ENCODE results near the gene ARHGAP11A.

The ARHGAP11A gene

GRCh38 chr15:32679298-32679690, 64.0 kb downstream of the ARHGAP11A start:
- ChIA-PET CTCF (interaction anchor here (2.2 kb wide), 1 partner anchor 16 kb away, joined by 7 read pairs; no protein-coding TSS in a partner anchor), POLR2A (no interaction called here)
- TF ChIP-seq CTCF (IDR thresholded peaks at IDR 0.05; ENCODE audit: control extremely low read depth, extremely low read depth, low read depth, missing control alignments), result no peak
- DNase-seq (ENCODE audit: extremely low spot score), result no peak

- ChIA-PET CTCF (interaction anchor here (0.8 to 1.5 kb wide), 3 partner anchors 11 to 20 kb away, joined by 3 to 4 read pairs (median 4); no protein-coding TSS in a partner anchor), POLR2A (no interaction called here)
- TF ChIP-seq CTCF (IDR thresholded peaks at IDR 0.05; ENCODE audit: control extremely low read depth, extremely low read depth, low read depth, missing control alignments), result no peak
- no peak for DNase-seq (ENCODE audit: extremely low spot score)
Measured at GRCh38 chr15:32682569-32682968, 67.3 kb downstream of the ARHGAP11A start.

- DNase-seq (ENCODE audit: extremely low spot score), result no peak
- CTCF ChIA-PET, result interaction anchor here (0.8 to 1.5 kb wide), 4 partner anchors 12 to 21 kb away, joined by 3 to 4 read pairs (median 4); no protein-coding TSS in a partner anchor
Measured at GRCh38 chr15:32682977-32683630, 67.8 kb downstream of the ARHGAP11A start.

DNA sequence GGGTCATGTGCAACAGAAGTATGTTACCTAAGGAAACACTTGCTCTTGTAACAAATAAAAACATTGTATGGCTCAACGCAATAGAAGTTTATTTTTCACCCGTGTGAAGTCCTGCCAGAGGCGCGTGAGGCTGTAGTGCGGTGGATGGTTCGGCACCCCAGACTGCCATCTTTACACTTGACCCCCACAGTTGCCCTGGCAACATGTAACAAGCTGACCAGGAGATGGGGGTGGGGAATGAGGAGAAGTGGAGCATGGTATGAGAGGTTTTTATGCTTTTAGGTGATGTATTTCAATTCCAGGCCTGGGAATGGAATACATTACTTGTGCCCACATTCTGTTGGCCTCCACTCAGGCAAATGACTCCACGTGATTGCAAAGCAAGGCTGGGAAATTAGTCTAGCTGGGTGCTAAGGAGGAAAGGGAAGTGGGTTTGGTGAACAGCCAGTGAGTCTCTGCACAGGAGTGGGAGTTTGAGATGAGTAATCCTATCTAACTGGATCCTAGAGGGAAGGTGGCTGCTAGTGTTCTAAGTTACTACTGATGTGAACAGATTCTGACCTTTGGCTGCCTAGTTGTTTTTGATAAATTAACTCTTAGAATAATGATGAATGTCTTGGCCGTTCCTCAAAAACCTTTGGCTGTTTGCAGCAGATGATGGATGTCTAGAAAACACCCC, 68.7 kb downstream of the ARHGAP11A start:
- ChIA-PET POLR2A (no interaction called here), CTCF (interaction anchor here (1.4 to 1.5 kb wide), 2 partner anchors 13 to 22 kb away, joined by 3 read pairs; no protein-coding TSS in a partner anchor)
- no peak for TF ChIP-seq CTCF (IDR thresholded peaks at IDR 0.05; ENCODE audit: control extremely low read depth, extremely low read depth, low read depth, missing control alignments)
- DNase-seq (ENCODE audit: extremely low spot score), result no peak

More at GRCh38 chr15:32682977-32683630, 67.8 kb downstream of the ARHGAP11A start:
- TF ChIP-seq CTCF (IDR thresholded peaks at IDR 0.05; ENCODE audit: control extremely low read depth, extremely low read depth, low read depth, missing control alignments), result no peak
- POLR2A ChIA-PET, result no interaction called here

DNA sequence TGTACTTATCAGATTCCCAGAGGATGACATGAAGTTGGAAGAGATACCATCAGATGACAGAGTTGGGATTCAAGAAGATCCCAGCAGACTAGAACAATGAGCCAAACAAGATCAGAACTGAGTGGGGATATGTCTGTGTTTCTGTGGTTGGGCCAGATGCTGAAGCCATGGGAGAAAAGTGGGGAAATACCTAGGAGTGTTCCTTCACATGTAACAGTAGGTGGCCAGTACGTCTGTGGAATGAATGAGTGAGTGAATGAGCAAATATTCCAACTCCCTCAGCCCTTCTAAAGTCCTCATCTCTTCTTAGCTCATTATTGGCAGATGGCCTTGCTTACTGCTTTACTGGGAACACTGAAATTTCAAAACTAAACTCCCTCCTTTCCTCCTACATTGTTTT, 70.3 kb downstream of the ARHGAP11A start:
- TF ChIP-seq CTCF (IDR thresholded peaks at IDR 0.05; ENCODE audit: control extremely low read depth, extremely low read depth, low read depth, missing control alignments), result no peak
- ChIA-PET POLR2A (no interaction called here), CTCF (interaction anchor here (3.1 kb wide), 1 partner anchor 23 kb away, joined by 13 read pairs; no protein-coding TSS in a partner anchor)
- no peak for DNase-seq (ENCODE audit: extremely low spot score)

- no peak for TF ChIP-seq CTCF (IDR thresholded peaks at IDR 0.05; ENCODE audit: control extremely low read depth, extremely low read depth, low read depth, missing control alignments)
- ChIA-PET CTCF (interaction anchor here (0.9 to 3.1 kb wide), 2 partner anchors 25 kb away, joined by 5 to 13 read pairs; no protein-coding TSS in a partner anchor), POLR2A (no interaction called here)
- DNase-seq (ENCODE audit: extremely low spot score), result no peak
Measured at GRCh38 chr15:32687556-32687955, 72.3 kb downstream of the ARHGAP11A start.
